GM21381 (cell line): ENCODE data around the gene WBP1L.
"Not testable (repeated sequence)": the region's sequence is repeated elsewhere in the genome, so short reads cannot be mapped to it uniquely, and the experiment has no call there.

Experiments
- ATAC-seq: cut with Tn5 transposase; IDR thresholded peaks from one replicate; pipeline ENCODE4 v1.9.1; 2021; ENCODE audit warnings: mild to moderate bottlenecking, moderate library complexity; ENCODE audit not compliant: unreplicated experiment

The WBP1L gene

GRCh38 chr10:102832987-102833386, 89.2 kb downstream of the WBP1L start:
- no peak for ATAC-seq

- no peak for ATAC-seq
These were observed 90.4 kb downstream of the WBP1L start for GRCh38 chr10:102834143-102834542.

GRCh38 chr10:102835007-102835482, 91.3 kb downstream of the WBP1L start:
- no peak for ATAC-seq

- no peak for ATAC-seq
These were observed 93.5 kb downstream of the WBP1L start, which contains the start of gene CYP17A1 for GRCh38 chr10:102837230-102837721. CYP17A1 (minus strand) TSS chr10:102837413; CDS start chr10:102837361, 52 bp downstream.

GRCh38 chr10:102838276-102838927, 94.7 kb downstream of the WBP1L start:
- not testable (repeated sequence) for ATAC-seq

- no peak for ATAC-seq
These were observed 98.1 kb downstream of the WBP1L start for GRCh38 chr10:102841827-102842345.

- not testable (repeated sequence) for ATAC-seq
These were observed 99.4 kb downstream of the WBP1L start for GRCh38 chr10:102843139-102843538.

GRCh38 chr10:102844190-102844776, 100.5 kb downstream of the WBP1L start:
- ATAC-seq = not testable (repeated sequence)

- ATAC-seq = no peak
These were observed 101.7 kb downstream of the WBP1L start for GRCh38 chr10:102845352-102845902.

GRCh38 chr10:102850025-102850518, 106.3 kb downstream of the WBP1L start:
- no peak for ATAC-seq

GRCh38 chr10:102853237-102853636, 109.5 kb downstream of the WBP1L start:
- not testable (repeated sequence) for ATAC-seq

GRCh38 chr10:102855731-102856436, 112.1 kb downstream of the WBP1L start:
- ATAC-seq = not testable (repeated sequence)

GRCh38 chr10:102856758-102857424, 113.1 kb downstream of the WBP1L start:
- ATAC-seq = no peak

GRCh38 chr10:102859911-102860310, 116.2 kb downstream of the WBP1L start:
- ATAC-seq = no peak

GRCh38 chr10:102863660-102864059, 119.9 kb downstream of the WBP1L start:
- ATAC-seq = no peak

- no peak for ATAC-seq
These were observed 121.9 kb downstream of the WBP1L start for GRCh38 chr10:102865620-102866019.
